GM03348 (cell line): Measurements from ENCODE around the gene AUTS2.
A peak's percentile ranks its signal among the peaks of the same experiment; 100 is the strongest.
"Not testable (repeated sequence)": the region's sequence is repeated elsewhere in the genome, so short reads cannot be mapped to it uniquely, and the experiment has no call there.

Experiments used
- DNase-seq: peaks from one replicate; pipeline ENCODE4 v3.0.0; 2012; ENCODE audit warnings: low spot score

The AUTS2 gene

GRCh38 chr7:70577078-70577477 is 978.8 kb downstream of the AUTS2 start:
- no peak for DNase-seq

GRCh38 chr7:70578131-70578530 is 979.9 kb downstream of the AUTS2 start:
- no peak for DNase-seq

GRCh38 chr7:70579397-70580097 is 981.3 kb downstream of the AUTS2 start:
- no peak for DNase-seq

- no peak for DNase-seq
These were observed 981.9 kb downstream of the AUTS2 start for GRCh38 chr7:70580161-70580560.

GRCh38 chr7:70582927-70583895 is 984.9 kb downstream of the AUTS2 start:
- DNase-seq = no peak

GRCh38 chr7:70583965-70584883 is 985.9 kb downstream of the AUTS2 start:
- DNase-seq = no peak

- no peak for DNase-seq
These were observed 986.8 kb downstream of the AUTS2 start for GRCh38 chr7:70585071-70585470.

GRCh38 chr7:70586822-70587221 is 988.5 kb downstream of the AUTS2 start:
- peak; percentile 56 for DNase-seq

GRCh38 chr7:70587739-70588138 is 989.5 kb downstream of the AUTS2 start:
- DNase-seq = no peak

GRCh38 chr7:70588191-70588921 is 990.1 kb downstream of the AUTS2 start:
- DNase-seq = no peak

- DNase-seq = no peak
These were observed 990.7 kb downstream of the AUTS2 start for GRCh38 chr7:70589010-70589409.

GRCh38 chr7:70589590-70589989 is 991.3 kb downstream of the AUTS2 start:
- no peak for DNase-seq

GRCh38 chr7:70590126-70590854 is 992.0 kb downstream of the AUTS2 start:
- DNase-seq = no peak

- no peak for DNase-seq
These were observed 993.4 kb downstream of the AUTS2 start for GRCh38 chr7:70591643-70592042.

- DNase-seq = no peak
These were observed 993.9 kb downstream of the AUTS2 start for GRCh38 chr7:70592171-70592570.

- DNase-seq = no peak
These were observed 995.9 kb downstream of the AUTS2 start for GRCh38 chr7:70594170-70594569.

GRCh38 chr7:70594885-70595284 is 996.6 kb downstream of the AUTS2 start:
- not testable (repeated sequence) for DNase-seq

GRCh38 chr7:70595370-70595754 is 997.1 kb downstream of the AUTS2 start:
- no peak for DNase-seq

- DNase-seq = peak; percentile 61
These were observed 997.7 kb downstream of the AUTS2 start for GRCh38 chr7:70595755-70596597.

GRCh38 chr7:70596598-70596913 is 998.3 kb downstream of the AUTS2 start:
- no peak for DNase-seq
